ENCODE results near the gene IQCE. TPM values are rescaled to one million over a fixed set of nuclear protein-coding genes. Genes with fewer than 3 reads are reported as not detected.

The IQCE gene
- total and polyA plus RNA-seq, 2 donors (not counting 1 experiment from before 2014, with no cell fraction given), result 3.5 to 9.5 TPM

DNA sequence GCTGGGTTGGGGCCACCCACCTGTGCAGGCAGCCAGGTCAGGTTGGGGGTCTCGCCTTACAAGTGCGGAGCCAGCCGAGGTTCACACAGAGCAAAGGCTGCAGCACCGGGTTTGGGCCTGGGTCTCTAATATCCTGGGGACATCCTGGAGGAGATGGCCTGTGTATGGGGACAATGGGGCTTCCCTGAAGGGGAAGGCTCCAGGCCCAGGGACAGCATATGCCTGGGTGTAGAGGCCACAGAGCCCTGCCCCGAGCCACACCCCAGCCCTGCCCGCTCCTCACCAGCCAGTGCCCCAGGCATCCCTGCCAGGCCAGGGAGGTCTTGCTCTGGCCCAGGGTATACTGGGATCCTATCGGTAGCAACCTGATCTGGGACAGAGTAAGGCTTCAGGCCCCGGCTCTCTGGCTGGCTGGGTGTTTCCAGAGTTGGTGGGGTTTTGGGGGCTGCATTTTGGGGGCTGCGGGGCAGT, 82.1 kb downstream of the IQCE start:
- DNase-seq (peak; percentile 30), ATAC-seq (ENCODE audit: low read depth) (no peak)
- H3K79me2 ChIP-seq (ENCODE audit: control insufficient read depth, insufficient read depth, low read length), result peaks cover 95% of the 10 kb centered on the region
- H3K27ac Mint-ChIP-seq, result peak overlapping the region; percentile 92
- CTCF ChIA-PET, result interaction anchor here (1.3 to 1.5 kb wide), 2 partner anchors 30 to 73 kb away, joined by 3 read pairs; no protein-coding TSS in a partner anchor
- H3K36me3 ChIP-seq (replicated peaks in 1 of 2; ENCODE audit: control extremely low read depth in 1 of 2, control insufficient read depth in 1 of 2, extremely low read depth in 1 of 2, insufficient read depth in 2 of 2, low read length in 1 of 2), result no peaks in the 10 kb centered on the region
- H3K4me1 Mint-ChIP-seq, result peaks cover 70% of the 10 kb centered on the region
- intact Hi-C loops (cut with micrococcal nuclease), result loop anchor here (1.0 to 2.0 kb wide), 2 partner anchors 9 to 70 kb away; no protein-coding TSS in a partner anchor
- POLR2A ChIA-PET, result interaction anchor here (1.3 kb wide), 1 partner anchor 9 kb away, joined by 8 read pairs; the partner anchor contains the start of gene TTYH3
- peak overlapping the region; percentile 71 for H3K4me3 Mint-ChIP-seq
- peak overlapping the region; percentile 46 for H2AFZ ChIP-seq (ENCODE audit: insufficient read depth, low read depth, low read length, poor library complexity, severe bottlenecking)
- H4K20me1 ChIP-seq (ENCODE audit: control insufficient read depth, insufficient read depth, low read length, poor library complexity, severe bottlenecking), result peaks cover 20% of the 10 kb centered on the region
- H3K27me3 ChIP-seq (replicated peaks in 1 of 4; ENCODE audit: control extremely low read depth in 1 of 4, control insufficient read depth in 3 of 4, insufficient read depth in 4 of 4, low read length in 3 of 4), result no peaks in the 10 kb centered on the region
- peaks cover 63 to 89% of the 10 kb centered on the region in 2 donors for H3K4me1 ChIP-seq (ENCODE audit: control insufficient read depth in 2 of 2, insufficient read depth in 2 of 2, low read length in 2 of 2)
- WGBS (ENCODE audit: insufficient coverage), result 82% methylated on average over 9 of the region's 9 CpGs
- H3K4me3 ChIP-seq (ENCODE audit: control extremely low read depth in 1 of 5, extremely low read depth in 1 of 5, insufficient read depth in 1 of 5, low read depth in 2 of 5, low read length in 4 of 5), result peak overlapping the region in 1 of 5 experiments; percentile 36
- H3K4me2 ChIP-seq (replicated peaks; ENCODE audit: low read depth, low read length, poor library complexity, severe bottlenecking), result peak overlapping the region; percentile 80
- peak overlapping the region; percentile 50 for H3K9ac ChIP-seq (ENCODE audit: low read length)
- H3K9me3 Mint-ChIP-seq (ENCODE audit: insufficient read depth), result no peaks in the 10 kb centered on the region
- no peaks in the 10 kb centered on the region for H3K9me3 ChIP-seq (ENCODE audit: control extremely low read depth in 1 of 3, control insufficient read depth in 2 of 3, insufficient read depth in 1 of 3, low read length in 2 of 3)
- no peak for TF ChIP-seq EZH2 (IDR thresholded peaks at IDR 0.05; ENCODE audit: borderline replicate concordance, insufficient read depth, low read depth, low read length, poor library complexity, severe bottlenecking)
- TF ChIP-seq, protein P1, sequence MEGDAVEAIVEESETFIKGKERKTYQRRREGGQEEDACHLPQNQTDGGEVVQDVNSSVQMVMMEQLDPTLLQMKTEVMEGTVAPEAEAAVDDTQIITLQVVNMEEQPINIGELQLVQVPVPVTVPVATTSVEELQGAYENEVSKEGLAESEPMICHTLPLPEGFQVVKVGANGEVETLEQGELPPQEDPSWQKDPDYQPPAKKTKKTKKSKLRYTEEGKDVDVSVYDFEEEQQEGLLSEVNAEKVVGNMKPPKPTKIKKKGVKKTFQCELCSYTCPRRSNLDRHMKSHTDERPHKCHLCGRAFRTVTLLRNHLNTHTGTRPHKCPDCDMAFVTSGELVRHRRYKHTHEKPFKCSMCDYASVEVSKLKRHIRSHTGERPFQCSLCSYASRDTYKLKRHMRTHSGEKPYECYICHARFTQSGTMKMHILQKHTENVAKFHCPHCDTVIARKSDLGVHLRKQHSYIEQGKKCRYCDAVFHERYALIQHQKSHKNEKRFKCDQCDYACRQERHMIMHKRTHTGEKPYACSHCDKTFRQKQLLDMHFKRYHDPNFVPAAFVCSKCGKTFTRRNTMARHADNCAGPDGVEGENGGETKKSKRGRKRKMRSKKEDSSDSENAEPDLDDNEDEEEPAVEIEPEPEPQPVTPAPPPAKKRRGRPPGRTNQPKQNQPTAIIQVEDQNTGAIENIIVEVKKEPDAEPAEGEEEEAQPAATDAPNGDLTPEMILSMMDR (IDR thresholded peaks at IDR 0.05), result no peak
- H3K27ac ChIP-seq (ENCODE audit: low read length in 2 of 2), result peak overlapping the region; percentile 63 to 69
- no peaks in the 10 kb centered on the region for H3K27me3 Mint-ChIP-seq
